D341Med (cell line): ENCODE measurements around the gene CUX1.
"Not testable (repeated sequence)": the region's sequence is repeated elsewhere in the genome, so short reads cannot be mapped to it uniquely, and the experiment has no call there.

Experiments
- DNase-seq: peaks from one replicate; pipeline ENCODE4 v3.0.0; 2012; ENCODE audit warnings: low spot score

CUX1 gene

GRCh38 chr7:102215256-102215655 is 397.8 kb downstream of the CUX1 start:
- no peak for DNase-seq

- no peak for DNase-seq
These were observed 398.3 kb downstream of the CUX1 start for GRCh38 chr7:102215711-102216110.

GRCh38 chr7:102216573-102217314 is 399.3 kb downstream of the CUX1 start:
- DNase-seq: no peak

GRCh38 chr7:102220229-102220850 is 402.9 kb downstream of the CUX1 start:
- no peak for DNase-seq

- no peak for DNase-seq
These were observed 403.8 kb downstream of the CUX1 start for GRCh38 chr7:102220960-102221800.

GRCh38 chr7:102221961-102222360 is 404.5 kb downstream of the CUX1 start:
- DNase-seq: no peak

- no peak for DNase-seq
These were observed 405.0 kb downstream of the CUX1 start for GRCh38 chr7:102222445-102222844.

GRCh38 chr7:102223184-102223583 is 405.8 kb downstream of the CUX1 start:
- DNase-seq: no peak

- DNase-seq: no peak
These were observed 407.6 kb downstream of the CUX1 start for GRCh38 chr7:102225025-102225424.

GRCh38 chr7:102227371-102227770 is 409.9 kb downstream of the CUX1 start:
- no peak for DNase-seq

- DNase-seq: no peak
These were observed 411.5 kb downstream of the CUX1 start for GRCh38 chr7:102228935-102229334.

- DNase-seq: not testable (repeated sequence)
These were observed 412.7 kb downstream of the CUX1 start for GRCh38 chr7:102230162-102230561.

GRCh38 chr7:102230593-102230992 is 413.2 kb downstream of the CUX1 start:
- DNase-seq: no peak

GRCh38 chr7:102232611-102233286 is 415.3 kb downstream of the CUX1 start:
- no peak for DNase-seq

- no peak for DNase-seq
These were observed 416.7 kb downstream of the CUX1 start for GRCh38 chr7:102234131-102234530.

GRCh38 chr7:102234801-102235550 is 417.6 kb downstream of the CUX1 start:
- no peak for DNase-seq

GRCh38 chr7:102236102-102236501 is 418.7 kb downstream of the CUX1 start:
- DNase-seq: no peak

- DNase-seq: peak; percentile 89
These were observed 419.3 kb downstream of the CUX1 start for GRCh38 chr7:102236592-102237287.

GRCh38 chr7:102239206-102239820 is 421.9 kb downstream of the CUX1 start:
- no peak for DNase-seq

- no peak for DNase-seq
These were observed 424.0 kb downstream of the CUX1 start for GRCh38 chr7:102241431-102241830.
